ENCODE measurements around the gene RASSF10.
"Not testable (repeated sequence)": the region's sequence is repeated elsewhere in the genome, so short reads cannot be mapped to it uniquely, and the experiment has no call there.

RASSF10 gene

DNA sequence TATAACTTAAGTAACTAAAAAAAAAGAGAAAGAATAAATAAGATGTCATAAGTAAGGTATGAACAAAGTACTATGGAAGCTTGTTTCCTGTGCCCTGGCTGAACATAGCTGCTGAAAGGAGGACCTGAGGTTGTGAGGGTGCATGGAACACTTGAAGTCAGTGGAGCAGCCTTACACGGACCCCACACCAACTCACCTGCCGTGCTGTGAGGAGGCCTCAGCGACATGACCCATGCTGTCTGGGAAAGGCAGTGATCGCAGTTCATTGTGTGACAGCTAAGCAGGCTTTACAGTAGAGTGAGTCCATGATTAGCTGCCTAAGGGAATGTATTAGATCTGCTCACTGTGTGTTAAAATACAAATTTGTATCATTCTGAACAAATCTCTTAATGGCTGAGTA, 17.6 kb downstream of the RASSF10 start:
- DNase-seq (ENCODE audit: low read depth), result no peak

DNA sequence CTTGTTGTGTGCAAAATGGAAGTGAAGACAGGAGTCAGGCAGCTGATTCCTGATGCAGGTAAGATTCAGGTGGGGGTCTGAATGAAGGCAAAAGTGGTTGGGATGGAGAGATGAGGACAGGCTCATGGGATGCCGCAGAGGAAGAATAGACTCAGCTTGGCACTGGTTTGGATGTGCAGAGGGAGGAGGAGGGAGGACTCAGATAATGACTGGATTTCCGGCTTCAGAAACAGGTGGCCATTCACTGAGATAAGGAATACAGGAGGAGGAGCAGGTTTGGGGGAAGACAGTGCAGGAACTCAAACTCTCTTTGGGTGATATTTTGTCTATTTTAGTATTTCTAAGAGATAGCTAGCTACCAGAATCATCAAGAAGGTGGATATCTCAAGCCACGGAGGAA, 19.2 kb downstream of the RASSF10 start:
- no peak for DNase-seq (ENCODE audit: low read depth)

DNA sequence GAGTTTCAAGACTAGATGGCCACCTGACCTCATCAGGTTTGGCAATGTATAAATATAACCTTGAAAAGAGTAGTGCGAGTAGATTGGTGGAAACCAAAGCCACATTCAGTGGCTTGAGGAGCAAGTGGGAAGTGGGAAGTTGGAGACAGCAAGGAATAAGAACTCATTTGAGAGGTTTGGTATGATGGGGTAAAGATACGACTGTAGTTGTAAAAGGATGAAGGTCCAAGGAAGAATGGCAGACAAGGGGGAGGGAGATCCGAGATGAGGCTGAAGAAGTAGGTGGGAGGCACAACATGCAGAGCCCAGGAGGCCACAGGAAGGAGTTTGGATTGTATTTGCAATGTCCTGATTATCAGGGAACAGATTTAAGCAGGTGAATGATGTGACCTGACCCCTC, 20.8 kb downstream of the RASSF10 start:
- no peak for DNase-seq (ENCODE audit: low read depth)

DNA sequence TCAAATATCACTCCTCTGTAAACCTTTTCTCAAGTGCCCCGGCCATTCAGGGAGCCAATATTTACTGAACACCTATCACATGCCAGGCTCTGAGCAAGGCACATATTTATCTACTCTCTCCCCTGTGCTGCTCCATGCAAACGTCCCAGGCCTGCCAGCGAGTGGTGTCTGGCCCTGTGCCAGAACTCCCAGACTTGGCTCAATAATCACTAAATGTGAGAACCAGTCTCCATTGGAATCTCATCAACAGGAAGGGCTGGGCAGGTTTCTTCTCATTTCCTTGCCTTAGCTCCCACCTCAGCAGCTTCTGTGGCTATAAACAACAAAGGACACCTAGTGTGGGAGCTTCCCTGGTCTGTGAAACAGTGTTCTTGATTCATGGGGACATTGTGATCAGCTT, 21.7 kb downstream of the RASSF10 start:
- no peak for DNase-seq (ENCODE audit: low read depth)

DNA sequence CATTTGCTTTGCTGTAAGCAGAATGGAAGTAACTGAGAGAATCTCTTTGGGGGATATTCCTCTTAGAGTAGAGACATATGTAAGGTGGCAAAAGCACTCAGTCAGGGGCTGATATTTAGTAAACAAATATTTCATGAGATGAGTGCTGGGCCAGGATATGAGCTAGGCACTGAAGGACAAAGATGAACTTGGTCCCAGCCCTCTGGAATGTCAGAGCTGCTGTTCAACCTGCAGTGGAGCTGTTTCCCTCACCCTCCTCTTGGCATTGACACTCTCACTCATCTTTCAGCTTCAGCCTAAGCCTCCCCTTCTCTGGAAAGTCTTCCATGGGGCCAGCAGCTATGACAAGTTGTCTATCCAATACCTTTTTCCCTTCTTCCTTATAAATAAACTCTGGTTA, 22.2 kb downstream of the RASSF10 start:
- no peak for DNase-seq (ENCODE audit: low read depth)

DNA sequence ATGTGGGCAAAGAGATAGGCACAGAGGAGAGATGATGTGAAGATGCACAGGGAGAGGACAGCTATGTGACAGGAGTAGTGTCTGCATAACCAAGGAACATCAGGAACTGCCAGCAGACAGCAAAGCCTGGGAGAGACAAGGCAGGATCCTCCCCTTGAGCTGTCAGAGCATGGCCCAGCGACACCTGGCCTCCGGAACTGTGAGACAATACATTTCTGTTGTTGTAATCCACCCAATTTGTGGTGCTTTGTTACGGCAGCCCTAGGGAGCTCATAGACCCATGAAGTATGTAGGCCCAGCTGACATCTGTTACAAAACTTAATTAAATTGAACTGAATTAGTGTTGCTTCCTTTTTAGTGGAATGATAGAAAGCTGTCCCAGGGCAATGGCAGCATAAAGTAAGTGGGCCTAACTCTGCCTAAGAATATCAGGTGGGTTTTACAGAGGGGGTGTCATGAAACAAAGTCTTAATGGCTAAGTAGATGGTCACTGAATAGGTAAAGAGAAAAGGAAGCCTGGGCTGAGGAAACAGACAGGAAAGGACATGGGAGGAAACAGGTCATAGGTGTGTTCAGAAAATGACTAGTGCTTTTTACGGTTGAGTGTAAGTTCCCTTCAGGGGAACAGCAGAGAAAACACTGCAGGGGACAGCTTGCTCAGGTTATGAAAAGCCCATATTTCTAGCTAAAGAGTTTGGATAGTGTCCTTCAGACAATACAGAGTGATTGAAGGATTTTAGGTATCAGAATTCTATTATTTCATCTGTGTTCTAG, 24.8 kb downstream of the RASSF10 start:
- no peak for DNase-seq (ENCODE audit: low read depth)

DNA sequence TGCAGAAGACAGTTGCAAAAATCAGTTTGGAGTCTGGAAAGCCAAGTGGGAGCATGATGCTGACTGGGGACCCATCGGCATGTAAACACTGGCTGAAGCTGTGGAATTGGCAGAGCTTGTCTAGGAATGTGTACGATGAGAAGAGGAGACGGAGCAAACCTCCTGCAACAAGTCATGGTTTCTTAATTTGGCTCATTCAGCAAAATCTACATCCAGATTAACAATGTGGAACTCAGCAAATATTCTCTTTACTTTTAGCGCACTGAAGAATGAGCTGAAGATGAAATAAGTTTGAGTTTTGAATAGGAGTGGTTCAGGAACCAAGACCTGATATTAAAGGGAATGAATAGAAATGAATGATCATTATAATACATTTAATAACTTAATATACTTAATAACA, 26.6 kb downstream of the RASSF10 start:
- DNase-seq (ENCODE audit: low read depth), result no peak

DNA sequence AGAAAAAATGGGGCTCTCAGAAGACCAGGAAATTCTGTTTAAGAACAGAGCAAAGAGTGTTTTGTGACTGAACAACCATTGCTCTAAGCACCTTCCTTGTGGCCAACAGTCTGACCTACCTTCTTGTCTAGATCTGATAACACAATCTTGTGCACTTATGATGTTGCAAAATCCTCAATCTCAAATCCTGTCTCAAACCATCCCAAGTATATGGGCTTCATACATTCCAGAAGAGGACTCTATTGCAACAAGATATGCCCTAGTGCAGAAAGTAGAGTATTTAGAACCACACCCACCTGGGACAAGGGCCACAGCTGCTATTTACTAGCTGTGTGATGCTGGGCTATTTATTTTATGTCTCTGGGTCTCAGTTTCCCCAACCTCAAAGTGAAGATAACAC, 27.1 kb downstream of the RASSF10 start:
- no peak for DNase-seq (ENCODE audit: low read depth)

DNA sequence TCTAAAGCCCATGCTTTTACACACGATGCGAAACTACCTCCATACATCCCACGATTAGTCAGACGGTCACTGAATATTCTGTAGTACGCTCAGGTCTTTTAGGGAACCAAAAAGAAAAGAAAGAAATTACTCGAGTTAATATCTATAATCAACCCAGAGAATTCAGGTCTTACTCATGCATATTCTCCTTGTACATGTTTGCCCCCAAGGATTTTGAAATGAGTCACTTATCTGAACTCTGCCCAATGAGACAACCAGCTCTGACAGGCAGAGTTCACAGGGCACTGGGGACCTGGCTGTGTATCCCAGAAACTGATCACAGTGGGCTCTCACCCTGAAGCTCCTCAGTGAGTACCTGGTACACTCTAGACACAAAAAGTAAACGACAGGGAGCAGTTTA, 29.2 kb downstream of the RASSF10 start:
- DNase-seq (ENCODE audit: low read depth), result no peak

DNA sequence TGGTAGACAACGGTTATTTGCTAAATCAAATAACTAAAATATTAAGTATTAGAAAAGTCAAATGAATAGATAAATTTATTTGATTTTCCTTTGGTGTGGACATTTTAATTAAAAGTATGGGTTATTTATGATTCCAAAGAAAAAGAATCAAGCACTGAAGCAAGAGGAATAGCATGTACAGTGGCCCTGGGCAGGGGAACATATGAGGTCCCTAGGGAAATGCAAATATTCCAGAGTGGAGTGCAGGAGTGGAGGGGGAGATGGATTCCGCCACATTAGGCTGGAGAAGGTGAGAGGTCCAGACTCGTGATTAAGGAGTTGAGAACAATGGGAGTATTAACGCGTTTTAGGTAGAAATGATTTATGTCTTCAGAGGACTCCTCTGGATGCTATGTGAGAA, 30.0 kb downstream of the RASSF10 start:
- no peak for DNase-seq (ENCODE audit: low read depth)

DNA sequence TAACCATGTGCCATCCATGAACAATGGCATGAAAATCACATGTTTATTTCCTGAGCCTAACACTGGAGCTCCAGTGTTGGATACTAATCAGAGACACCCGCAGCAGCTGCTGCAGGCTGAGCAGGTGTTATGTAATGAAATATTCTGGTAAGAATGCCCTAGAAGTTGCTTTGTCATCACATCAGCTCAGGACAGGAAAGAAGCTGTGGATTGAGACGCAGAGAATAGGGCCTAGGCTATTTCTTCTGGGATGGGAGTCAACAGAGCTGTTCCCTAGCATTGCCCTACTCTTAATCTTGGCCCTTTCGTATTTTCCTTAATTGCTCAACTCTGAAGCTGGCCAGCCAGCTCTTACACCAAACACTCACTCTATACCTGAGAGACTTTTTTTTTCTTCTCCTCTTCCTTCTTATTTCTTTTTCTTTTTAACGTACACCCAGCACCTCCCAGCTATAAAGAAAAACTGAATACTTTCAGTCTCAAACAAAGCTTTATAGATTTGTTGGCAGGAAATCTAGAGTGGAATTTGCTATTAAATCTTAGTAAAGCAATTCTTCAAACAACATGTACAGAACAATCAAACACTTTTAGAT, 31.9 kb downstream of the RASSF10 start:
- no peak for DNase-seq (ENCODE audit: low read depth)

DNA sequence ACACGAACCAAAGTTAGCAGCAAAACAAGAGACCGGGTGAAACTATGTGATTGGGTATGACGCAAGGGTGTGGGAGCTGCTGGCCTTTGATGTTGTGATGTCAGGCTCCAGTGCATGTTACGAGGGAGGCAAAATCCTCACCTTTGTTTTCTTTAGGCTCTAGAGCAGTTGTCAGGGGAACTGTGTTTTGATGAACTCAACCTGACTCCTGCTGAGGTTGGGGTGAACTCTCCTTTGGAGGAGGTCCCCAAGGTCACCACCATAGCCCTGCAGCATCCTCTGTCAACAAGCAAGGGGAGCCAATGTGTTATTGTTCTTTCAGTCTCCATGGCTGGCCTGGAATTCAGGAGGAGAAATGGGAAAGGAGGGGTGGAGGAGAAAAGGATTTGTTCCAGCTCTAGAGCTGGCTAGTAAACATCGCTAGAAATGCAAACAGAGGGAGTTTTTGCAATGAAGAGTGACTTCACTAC, 33.8 kb downstream of the RASSF10 start:
- no peak for DNase-seq (ENCODE audit: low read depth)

DNA sequence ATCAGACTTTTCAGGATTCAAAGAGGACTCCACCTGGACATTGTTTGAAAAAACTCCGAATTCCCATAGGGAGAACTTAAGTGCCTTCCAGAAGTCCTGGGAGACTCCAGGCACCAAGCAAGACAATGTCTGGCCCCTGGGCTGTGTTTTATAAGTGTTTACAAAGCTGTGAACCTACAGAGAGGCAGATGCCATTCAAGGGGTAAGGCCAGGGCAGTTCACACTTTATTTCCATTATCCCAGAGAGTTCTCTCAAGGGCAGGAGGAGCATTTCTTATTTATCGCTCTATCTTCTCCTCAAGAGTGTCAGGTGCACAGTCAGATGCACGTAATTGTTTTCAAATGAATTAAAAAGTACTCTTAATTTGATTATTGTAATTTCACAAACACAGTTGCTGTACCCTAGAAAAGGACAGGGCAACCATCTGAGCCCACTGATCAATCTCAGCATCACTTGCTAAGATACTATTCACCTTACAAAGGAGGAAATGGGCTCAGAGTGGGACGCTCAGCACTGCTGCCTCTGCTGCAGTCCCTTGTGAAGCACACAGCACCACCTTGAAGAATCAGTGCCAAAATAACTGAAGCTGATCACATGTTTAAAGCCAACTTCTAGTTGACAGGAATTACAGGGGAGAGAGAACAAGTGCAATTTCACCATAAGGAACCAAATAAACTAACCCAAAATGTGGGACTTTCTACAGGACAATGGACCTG, 35.0 kb downstream of the RASSF10 start:
- DNase-seq (ENCODE audit: low read depth), result no peak

DNA sequence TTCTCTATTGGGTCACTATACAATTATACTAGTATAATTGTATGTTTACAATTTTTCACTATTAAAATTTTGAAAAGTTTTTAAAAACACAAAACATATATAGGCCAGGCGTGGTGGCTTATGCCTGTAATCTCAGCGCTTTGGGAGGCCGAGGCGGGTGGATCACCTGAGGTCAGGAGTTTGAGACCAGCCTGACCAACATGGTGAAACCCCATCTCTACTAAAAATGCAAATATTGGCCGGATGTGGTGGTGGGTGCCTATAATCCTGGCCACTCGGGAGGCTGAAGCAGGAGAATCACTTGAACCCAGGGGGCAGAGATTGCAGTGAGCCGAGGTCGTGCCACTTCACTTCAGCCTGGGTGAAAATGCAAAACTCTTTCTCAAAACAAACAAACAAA, 36.0 kb downstream of the RASSF10 start:
- not testable (repeated sequence) for DNase-seq (ENCODE audit: low read depth)

DNA sequence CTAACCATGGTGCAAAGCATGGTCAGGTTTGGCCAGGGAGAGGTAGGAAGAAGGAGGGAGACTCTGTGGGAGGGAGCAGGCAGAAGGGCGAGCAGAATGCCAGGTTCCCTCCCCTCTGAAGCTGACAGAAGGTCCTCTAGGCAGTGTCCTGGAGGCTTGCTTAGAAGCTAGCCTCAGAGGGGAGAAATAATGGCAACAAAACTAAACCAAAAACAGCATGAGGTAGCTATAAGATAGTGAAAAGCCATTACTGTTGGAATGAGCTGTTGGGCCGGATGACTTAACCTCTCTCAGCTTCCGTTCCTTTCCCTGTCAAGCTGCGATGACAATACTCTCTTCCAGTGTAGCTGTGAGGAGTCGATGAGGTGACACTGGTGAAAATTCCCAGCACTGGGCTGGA, 36.6 kb downstream of the RASSF10 start:
- no peak for DNase-seq (ENCODE audit: low read depth)

DNA sequence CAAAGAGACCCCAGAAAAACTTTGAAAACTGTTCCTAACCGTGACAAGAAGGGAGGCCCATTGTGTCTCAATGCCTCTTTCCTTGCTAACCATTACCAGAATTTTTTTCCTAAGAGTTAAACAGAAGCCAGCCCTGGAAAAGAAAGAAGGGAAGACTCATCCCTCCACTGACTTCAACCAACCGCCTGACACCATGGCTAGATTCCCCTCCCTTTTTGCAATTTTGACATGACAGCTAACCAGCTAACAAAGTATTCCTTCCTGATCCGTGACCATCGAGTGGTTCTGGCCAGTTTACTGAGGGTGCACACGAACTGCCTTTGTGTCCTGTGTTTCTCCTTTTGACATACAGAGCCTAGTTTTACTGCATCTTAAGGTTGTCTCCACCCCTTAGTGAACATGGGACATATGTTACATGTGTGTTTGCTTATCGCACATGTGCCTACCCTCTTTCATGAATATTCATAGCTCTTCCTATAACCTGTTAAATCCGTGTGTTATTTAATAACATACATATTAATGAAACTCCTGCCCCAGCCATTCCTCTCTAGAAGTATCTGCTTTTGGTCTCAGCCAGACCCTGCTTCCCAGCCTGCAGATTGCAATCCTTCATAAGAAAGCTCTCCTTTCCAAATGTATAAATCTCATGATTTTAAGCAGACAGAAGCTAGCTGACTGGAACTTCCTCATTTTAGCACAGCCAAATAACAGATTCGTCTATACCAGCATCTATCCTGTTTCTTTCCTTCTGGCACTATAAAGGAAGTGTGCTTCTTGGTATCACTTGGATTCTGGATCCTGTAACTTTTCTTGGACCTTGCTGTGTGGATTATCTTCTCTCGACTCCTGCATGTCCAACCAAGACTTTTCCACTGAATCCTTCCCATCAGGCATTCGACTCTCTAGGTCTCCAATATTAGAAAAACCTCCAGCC, 37.8 kb downstream of the RASSF10 start:
- DNase-seq (ENCODE audit: low read depth), result no peak

DNA sequence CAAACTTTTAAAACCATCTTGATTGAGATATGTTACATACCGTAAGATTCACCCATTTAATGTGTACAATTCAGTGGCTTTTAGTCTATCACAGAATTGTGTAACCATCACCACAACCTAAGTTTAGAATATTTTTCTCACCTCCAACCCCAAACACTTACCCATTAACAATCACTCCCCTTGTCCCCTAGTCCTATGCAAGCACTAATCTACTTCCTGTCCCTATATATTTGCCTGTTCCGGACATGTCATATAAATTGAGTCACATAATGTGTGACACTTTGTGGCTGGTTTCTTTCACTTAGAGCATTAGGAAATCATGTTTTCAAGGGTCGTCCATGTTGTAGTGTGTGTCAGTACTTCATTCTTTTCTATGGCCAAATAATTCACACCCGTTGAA, 38.8 kb downstream of the RASSF10 start:
- no peak for DNase-seq (ENCODE audit: low read depth)

DNA sequence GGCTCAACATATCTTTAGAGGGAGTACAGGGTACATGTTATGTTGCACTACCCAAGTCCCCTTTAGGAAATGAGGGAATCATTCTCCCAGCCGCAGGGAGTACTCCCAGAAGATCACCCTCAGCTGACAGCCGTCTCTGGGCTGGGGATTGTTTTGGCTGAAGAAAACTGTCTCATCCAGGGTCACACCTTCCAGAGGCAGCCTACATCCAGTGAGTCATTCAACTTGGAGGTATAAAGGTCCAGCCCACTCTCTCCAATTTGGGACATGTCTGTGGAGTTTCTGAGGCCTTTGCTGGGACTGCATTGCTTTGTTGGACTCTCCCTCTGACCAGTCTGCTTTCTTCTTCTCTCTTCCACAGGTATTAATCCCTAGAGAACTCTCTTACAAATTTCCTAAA, 42.1 kb downstream of the RASSF10 start:
- DNase-seq (ENCODE audit: low read depth), result no peak

DNA sequence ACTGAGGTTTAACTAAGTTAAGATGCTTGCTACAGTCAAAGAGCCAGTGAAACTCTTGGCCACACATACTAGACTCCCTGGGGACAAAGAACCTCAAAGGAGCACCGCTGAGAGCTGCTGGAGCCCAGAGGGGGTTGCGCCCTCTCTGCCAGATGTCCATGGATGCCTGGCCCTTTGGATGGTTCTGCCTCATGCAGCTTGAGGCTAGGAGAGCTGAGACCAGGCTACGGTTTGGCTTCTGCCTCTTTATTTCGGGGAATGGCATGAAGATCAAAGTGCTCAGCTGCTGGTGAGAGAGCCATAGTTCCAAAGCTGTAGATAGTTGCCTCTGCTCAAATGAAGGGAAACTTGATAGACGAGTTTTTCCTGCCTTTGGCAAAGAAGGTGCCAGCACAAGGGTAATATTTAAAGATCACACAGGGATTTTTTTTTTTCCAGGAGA, 43.0 kb downstream of the RASSF10 start:
- DNase-seq (ENCODE audit: low read depth), result no peak

DNA sequence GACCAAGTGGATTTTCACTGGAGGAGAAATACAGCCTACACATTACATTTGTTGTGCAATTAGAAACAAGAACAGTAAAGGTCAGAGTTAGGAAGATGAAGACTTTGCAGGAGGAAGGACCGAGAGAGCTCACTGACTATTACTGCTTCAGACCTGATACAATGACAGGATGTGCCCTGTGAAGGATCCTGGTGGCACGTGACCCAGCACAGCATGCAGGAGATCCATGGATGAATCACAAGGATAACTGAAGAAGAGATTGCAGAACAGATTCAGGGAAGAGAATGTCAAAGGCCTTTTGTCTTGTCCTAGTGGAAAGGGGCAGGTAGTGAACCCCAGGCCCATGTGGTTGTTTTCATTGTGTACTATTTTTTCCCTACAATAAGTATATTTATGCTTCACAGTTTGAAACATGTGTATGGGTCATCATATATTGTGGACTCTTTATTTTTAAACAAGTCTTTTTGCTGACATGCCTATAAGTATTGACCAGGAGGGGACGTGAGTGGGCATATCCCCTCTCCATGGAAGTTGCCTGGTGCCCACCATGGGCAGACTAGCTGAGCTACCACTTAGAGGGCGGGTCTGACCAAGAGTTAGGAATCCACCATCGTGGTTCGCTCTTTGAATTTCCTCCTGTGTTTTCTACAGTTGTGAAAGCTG, 44.3 kb downstream of the RASSF10 start:
- no peak for DNase-seq (ENCODE audit: low read depth)

DNA sequence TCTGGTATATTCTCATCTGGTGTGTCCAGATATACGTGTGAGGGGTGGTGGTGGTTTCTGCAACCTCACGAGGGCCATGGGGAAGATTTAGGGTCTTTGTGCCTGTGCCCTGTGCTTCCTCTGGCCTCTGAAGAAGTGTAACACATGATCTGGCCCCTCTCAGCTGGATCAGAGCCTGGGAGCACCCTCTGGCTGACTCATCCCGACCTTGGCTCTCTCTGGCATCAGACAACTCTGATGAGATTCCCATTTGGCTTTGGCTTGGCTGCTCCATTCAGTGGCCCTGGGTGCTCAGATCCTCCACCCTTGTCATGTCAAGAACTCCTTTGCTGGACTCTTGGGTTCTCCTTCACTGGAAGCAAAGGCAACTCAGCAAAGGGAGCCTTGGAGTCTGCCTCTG, 45.2 kb downstream of the RASSF10 start:
- DNase-seq (ENCODE audit: low read depth), result no peak

DNA sequence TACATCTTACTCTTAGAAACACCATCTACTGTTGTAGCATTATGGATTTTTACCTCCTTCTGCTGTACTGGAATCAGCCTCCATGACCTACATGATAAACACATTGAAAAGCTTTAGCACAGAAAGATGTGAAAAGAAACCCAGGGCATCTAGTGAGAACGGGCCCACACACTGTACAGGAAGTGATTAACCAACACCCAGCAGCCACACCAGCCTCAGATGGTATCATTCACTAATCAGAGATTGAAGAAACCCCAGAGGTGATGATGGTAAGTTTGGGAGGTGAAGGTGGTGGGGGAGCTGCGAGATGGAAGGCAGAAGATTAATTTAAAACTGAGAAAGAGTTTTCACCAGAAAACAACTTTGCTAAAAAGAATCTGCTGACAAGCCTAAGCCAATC, 46.1 kb downstream of the RASSF10 start:
- no peak for DNase-seq (ENCODE audit: low read depth)

Data from fibroblast of gingiva (primary cell).